Natural killer cell (primary cell): Measurements from ENCODE around the gene IRX3. TPM values are rescaled to one million over a fixed set of nuclear protein-coding genes. Genes with fewer than 3 reads are reported as not detected.

Experiments
- ATAC-seq, 3 donors: fragments of 150-1000 bp in 2 of 3; fragments of 200-7000 bp in 1 of 3; cut with Tn5 transposase; 1 replicate in 1 of 3; 2 replicates in 2 of 3; pipeline ENCODE4 v1.10.0; 2021; ENCODE audit warnings: mild to moderate bottlenecking in 2 of 3, moderate library complexity in 2 of 3
- DNase-seq, 2 donors: peaks; one replicate each; pipeline versions ENCODE4 v3.0.0 to v3.0.0-alpha.2; 2013 to 2021; ENCODE audit warnings: mixed read lengths in 1 of 2
- H3K27ac ChIP-seq: one replicate; pipeline ENCODE4 v1.5.1; 2013; ENCODE audit warnings: mild to moderate bottlenecking, low read length
- H3K27me3 ChIP-seq: one replicate; pipeline ENCODE4 v1.6.1; 2013; ENCODE audit warnings: low read length; ENCODE audit not compliant: control insufficient read depth, insufficient read depth
- H3K36me3 ChIP-seq: one replicate; pipeline ENCODE4 v1.6.1; 2013; ENCODE audit warnings: low read length; ENCODE audit not compliant: control insufficient read depth, insufficient read depth
- H3K4me1 ChIP-seq: one replicate; pipeline ENCODE4 v1.6.1; 2013; ENCODE audit warnings: low read length; ENCODE audit not compliant: control insufficient read depth, insufficient read depth
- H3K4me3 ChIP-seq: one replicate; pipeline ENCODE4 v1.5.1; 2013; ENCODE audit warnings: low read length
- H3K9me3 ChIP-seq: one replicate; pipeline ENCODE4 v1.6.1; 2013; ENCODE audit warnings: low read length; ENCODE audit not compliant: control insufficient read depth, insufficient read depth
- H3K27ac Mint-ChIP-seq, 2 donors: one replicate each; pipeline ENCODE4 v1.8.0; 2022; ENCODE audit warnings: mild to moderate bottlenecking in 2 of 2, mixed read lengths in 2 of 2, moderate library complexity in 1 of 2
- H3K27me3 Mint-ChIP-seq, 2 donors: one replicate each; pipeline ENCODE4 v1.8.0; 2022; ENCODE audit warnings: low read depth in 2 of 2, mixed read lengths in 2 of 2
- H3K36me3 Mint-ChIP-seq: one replicate; pipeline ENCODE4 v1.8.0; 2022; ENCODE audit warnings: mixed read lengths
- H3K4me1 Mint-ChIP-seq, 2 donors: one replicate each; pipeline ENCODE4 v1.8.0; 2022; ENCODE audit warnings: mixed read lengths in 2 of 2
- H3K4me3 Mint-ChIP-seq: one replicate; pipeline ENCODE4 v1.8.0; 2022; ENCODE audit warnings: mild to moderate bottlenecking, moderate library complexity, mixed read lengths
- H3K9me3 Mint-ChIP-seq, 2 donors: one replicate each; pipeline ENCODE4 v1.8.0; 2022; ENCODE audit warnings: mixed read lengths in 2 of 2
- CTCF ChIP-seq: fragments of 200-600 bp; IDR thresholded peaks from one replicate; pipeline ENCODE4 v1.8.0; 2022; ENCODE audit warnings: antibody characterized with exemption
- WGBS: methylation state at CpG from one replicate; pipeline ENCODE4 v1.1.7; 2013; ENCODE audit warnings: missing lambda C conversion rate; ENCODE audit not compliant: insufficient coverage; 5-methylcytosine and 5-hydroxymethylcytosine counted together
- intact Hi-C: fragments of 100-400 bp; cut with micrococcal nuclease; formaldehyde crosslinking; loops from one replicate; pipeline ENCODE4 v1.14.2; 2022
- total RNA-seq, 4 donors: library from RNA; stranded (reverse); fragments of 120-200 nt in 1 of 4; gene quantifications; one replicate each; pipeline versions ENCODE4 v1.2.3 to v1.2.4, GENCODE V29; 2013 to 2022

IRX3 gene
- total RNA-seq, 3 donors from 2014 or later (not counting 1 experiment from before 2014, with no cell fraction given) = not detected

DNA sequence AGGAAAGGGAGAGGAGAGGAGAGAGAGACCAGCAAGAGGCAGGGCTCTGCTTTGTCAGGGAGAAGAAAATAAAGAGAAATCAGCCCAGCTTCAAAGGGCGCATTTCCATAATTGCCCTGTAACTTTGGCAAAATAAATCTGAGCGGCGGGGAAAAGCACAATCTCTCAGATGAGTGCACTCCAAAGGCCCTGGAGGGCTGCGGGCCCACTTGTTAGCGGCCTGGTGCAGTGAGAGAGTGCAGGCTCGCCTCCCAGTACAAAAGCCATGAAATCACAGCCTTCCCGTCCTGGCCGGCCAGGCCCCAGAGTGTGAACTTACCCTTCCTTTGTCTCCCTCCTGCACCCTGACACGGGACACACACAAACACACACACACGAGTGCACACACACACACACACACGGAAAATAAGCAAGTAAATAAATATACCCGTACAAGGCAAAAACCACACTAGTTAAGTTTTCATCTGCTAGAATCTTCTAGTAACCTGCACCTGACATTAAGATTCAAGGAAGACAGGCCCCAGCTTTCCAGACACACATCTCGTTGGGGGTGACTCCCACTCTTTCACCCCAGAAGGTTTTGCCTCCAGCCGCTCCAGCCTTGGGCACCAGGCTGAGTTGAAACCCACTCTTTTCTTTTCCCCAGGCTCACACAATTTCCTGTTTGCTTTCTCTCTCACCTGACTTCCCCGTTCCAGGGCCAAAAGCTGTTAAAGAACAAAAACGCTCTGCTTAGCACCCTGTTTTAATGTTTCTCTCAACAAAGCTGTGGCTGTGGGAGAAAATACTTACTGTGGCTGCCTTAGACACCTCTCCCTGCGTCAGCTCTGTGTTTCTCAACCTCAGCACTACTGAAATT is 8.5 kb downstream of the IRX3 start:
- Mint-ChIP-seq H3K4me1 (peaks cover 0 to 3% of the 10 kb centered on the region in 2 donors), H3K9me3 (peaks cover 0 to 2% of the 10 kb centered on the region in 2 donors), H3K27me3 (peaks cover 39 to 40% of the 10 kb centered on the region in 2 donors), H3K36me3 (peaks cover 3% of the 10 kb centered on the region), H3K4me3 (no peak overlapping the region), H3K27ac (no peak overlapping the region)
- DNase-seq (no peak), ATAC-seq (no peak)
- Histone ChIP-seq H3K4me3 (no peak overlapping the region), H3K36me3 (no peaks in the 10 kb centered on the region), H3K4me1 (peaks cover 4% of the 10 kb centered on the region), H3K9me3 (no peaks in the 10 kb centered on the region), H3K27ac (no peak overlapping the region), H3K27me3 (peaks cover 9% of the 10 kb centered on the region)
- intact Hi-C loops = no loop called here
- no peak for TF ChIP-seq CTCF
- WGBS = 67% methylated on average over 16 of the region's 17 CpGs

GRCh38 chr16:54275956-54276355 is 10.6 kb downstream of the IRX3 start:
- 85% methylated on average over 5 of the region's 6 CpGs for WGBS
- H3K9me3 ChIP-seq = no peaks in the 10 kb centered on the region
- TF ChIP-seq CTCF = no peak
- Mint-ChIP-seq H3K4me3 (no peak overlapping the region), H3K27me3 (peaks cover 25 to 30% of the 10 kb centered on the region in 2 donors), H3K27ac (no peak overlapping the region), H3K9me3 (peaks cover 0 to 2% of the 10 kb centered on the region in 2 donors), H3K36me3 (no peaks in the 10 kb centered on the region), H3K4me1 (no peaks in the 10 kb centered on the region)
- H3K36me3 ChIP-seq = no peaks in the 10 kb centered on the region
- ATAC-seq = no peak
- no peak for DNase-seq
- no peaks in the 10 kb centered on the region for H3K4me1 ChIP-seq
- no peak overlapping the region for H3K4me3 ChIP-seq
- no peak overlapping the region for H3K27ac ChIP-seq
- intact Hi-C loops = no loop called here
- no peaks in the 10 kb centered on the region for H3K27me3 ChIP-seq

DNA sequence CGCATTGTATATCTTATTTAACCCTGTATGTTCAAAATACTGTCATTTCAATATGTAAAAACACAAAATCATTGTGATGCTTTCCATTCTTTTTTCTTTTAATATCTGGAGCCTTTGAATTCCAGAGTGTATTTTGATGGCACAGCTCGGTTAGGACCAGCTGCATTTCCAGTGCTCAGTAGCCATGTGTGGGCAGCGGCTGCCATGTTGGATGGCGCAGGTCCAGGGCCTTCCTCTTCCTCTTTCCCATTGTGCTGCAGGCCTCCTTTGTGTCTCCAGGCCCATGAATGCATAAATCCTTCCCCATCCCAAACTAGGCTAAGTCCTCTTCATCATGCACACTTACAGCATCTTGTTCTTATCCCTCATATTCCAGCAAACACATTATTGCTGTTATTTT is 13.0 kb downstream of the IRX3 start:
- DNase-seq = no peak
- Histone ChIP-seq H3K27me3 (no peaks in the 10 kb centered on the region), H3K9me3 (no peaks in the 10 kb centered on the region), H3K4me1 (no peaks in the 10 kb centered on the region), H3K27ac (no peak overlapping the region), H3K4me3 (no peak overlapping the region), H3K36me3 (no peaks in the 10 kb centered on the region)
- Mint-ChIP-seq H3K27me3 (peaks cover 7 to 10% of the 10 kb centered on the region in 2 donors), H3K9me3 (peaks cover 0 to 2% of the 10 kb centered on the region in 2 donors), H3K27ac (no peak overlapping the region), H3K4me1 (no peaks in the 10 kb centered on the region), H3K4me3 (no peak overlapping the region), H3K36me3 (no peaks in the 10 kb centered on the region)
- no peak for ATAC-seq
- intact Hi-C loops = no loop called here
- WGBS = 95% methylated on average over 3 of the region's 4 CpGs
- no peak for TF ChIP-seq CTCF
